K562 (cell line): Measurements from ENCODE around the gene EBI3. TPM values are rescaled to one million over a fixed set of nuclear protein-coding genes. Genes with fewer than 3 reads are reported as not detected.

Experiments
- ADNP ChIP-seq: fragments of 200-800 bp; sonication (Bioruptor generic); IDR thresholded peaks from 2 replicates; pipeline ENCODE4 v1.6.1; 2016; ENCODE audit warnings: missing genetic modification characterization, missing compliant biosample characterization
- CBX3 ChIP-seq, 2 experiments: IDR thresholded peaks; 1 replicate in 1 of 2; 2 replicates in 1 of 2; pipeline ENCODE4 v1.6.1; 2012; ENCODE audit warnings: inconsistent platforms in 2 of 2, low read length in 2 of 2, borderline replicate concordance in 1 of 2, control low read depth in 1 of 2
- CTBP1 ChIP-seq: fragments of 450-650 bp; IDR thresholded peaks from 2 replicates; pipeline ENCODE4 v1.6.1; 2016; ENCODE audit warnings: borderline replicate concordance
- CXXC5 ChIP-seq: fragments of 250-450 bp; sonication (Bioruptor Pico); IDR thresholded peaks from 2 replicates; pipeline ENCODE4 v1.8.0; 2022; ENCODE audit warnings: inconsistent platforms, mild to moderate bottlenecking, moderate library complexity
- DPF2 ChIP-seq: fragments of 450-650 bp; IDR thresholded peaks from 2 replicates; pipeline ENCODE4 v1.6.1; 2016
- ESRRA ChIP-seq: fragments of 450-650 bp; IDR thresholded peaks from 2 replicates; pipeline ENCODE4 v1.6.1; 2014; ENCODE audit warnings: low read depth, mild to moderate bottlenecking, moderate library complexity, borderline replicate concordance
- FOXJ2 ChIP-seq: fragments of 200-800 bp; sonication (Bioruptor generic); IDR thresholded peaks from 2 replicates; pipeline ENCODE4 v1.6.1; 2016; ENCODE audit warnings: missing genetic modification characterization, missing compliant biosample characterization
- HLTF ChIP-seq: fragments of 450-650 bp; IDR thresholded peaks from 2 replicates; pipeline ENCODE4 v1.6.1; 2016
- KLF10 ChIP-seq: fragments of 250-450 bp; sonication (Bioruptor Pico); IDR thresholded peaks from 2 replicates; pipeline ENCODE4 v1.6.1; 2021; ENCODE audit warnings: matching md5 sums
- MAZ ChIP-seq, 2 experiments: fragments of 450-650 bp in 1 of 2; sonication (generic) in 1 of 2; formaldehyde crosslinking; IDR thresholded peaks in 1 of 2; conservative IDR thresholded peaks in 1 of 2; 2 replicates each; pipeline versions ENCODE4 v1.4.0 to v1.5.0; 2020; ENCODE audit warnings: mild to moderate bottlenecking in 1 of 2, missing genetic modification reagents in 1 of 2
- MEIS2 ChIP-seq: fragments of 450-650 bp; IDR thresholded peaks from 2 replicates; pipeline ENCODE4 v1.6.1; 2014; ENCODE audit warnings: mild to moderate bottlenecking; ENCODE audit not compliant: partially characterized antibody
- MXD1 ChIP-seq: fragments of 250-450 bp; sonication (Bioruptor Pico); IDR thresholded peaks from 2 replicates; pipeline ENCODE4 v1.8.0; 2021; ENCODE audit warnings: borderline replicate concordance, mild to moderate bottlenecking, moderate library complexity; ENCODE audit not compliant: poor library complexity, severe bottlenecking
- NCOA4 ChIP-seq: fragments of 450-650 bp; IDR thresholded peaks from 2 replicates; pipeline ENCODE4 v1.6.1; 2018; ENCODE audit warnings: mild to moderate bottlenecking; ENCODE audit not compliant: partially characterized antibody
- NFATC3 ChIP-seq: fragments of 450-650 bp; IDR thresholded peaks from 2 replicates; pipeline ENCODE4 v1.6.1; 2017; ENCODE audit warnings: mild to moderate bottlenecking
- NFIX ChIP-seq: fragments of 250-450 bp; sonication (Bioruptor Pico); IDR thresholded peaks from 2 replicates; pipeline ENCODE4 v1.4.0; 2020; ENCODE audit warnings: low read depth, mild to moderate bottlenecking, moderate library complexity
- PTBP1 ChIP-seq: fragments of 200-400 bp; formaldehyde crosslinking; IDR thresholded peaks from 2 replicates; pipeline ENCODE4 v1.6.1; 2017; ENCODE audit warnings: low read depth, low read length
- SLC30A9 ChIP-seq: fragments of 250-450 bp; sonication (Bioruptor Pico); IDR thresholded peaks from 2 replicates; pipeline ENCODE4 v1.8.0; 2022; ENCODE audit warnings: mild to moderate bottlenecking, moderate library complexity
- TRIM28 ChIP-seq: fragments of 450-650 bp; IDR thresholded peaks from 2 replicates; pipeline ENCODE4 v1.6.1; 2017
- ZC3H8 ChIP-seq: fragments of 450-650 bp; IDR thresholded peaks from 2 replicates; pipeline ENCODE4 v1.6.1; 2017
- ZFP36 ChIP-seq: fragments of 150-350 bp; IDR thresholded peaks from 2 replicates; pipeline ENCODE4 v1.6.1; 2018; ENCODE audit warnings: low read length, low read depth; ENCODE audit not compliant: partially characterized antibody
- ZFPM2 ChIP-seq: fragments of 250-450 bp; sonication (Bioruptor Pico); IDR thresholded peaks from 2 replicates; pipeline ENCODE4 v1.5.1; 2022; ENCODE audit warnings: mild to moderate bottlenecking
- ZNF780A ChIP-seq: fragments of 250-450 bp; sonication (Bioruptor Pico); IDR thresholded peaks from 2 replicates; pipeline ENCODE4 v1.5.0; 2021; ENCODE audit warnings: mild to moderate bottlenecking
- ZNF79 ChIP-seq: fragments of 250-450 bp; sonication (Bioruptor Pico); IDR thresholded peaks from 2 replicates; pipeline ENCODE4 v1.4.0; 2020; ENCODE audit warnings: low read depth, mild to moderate bottlenecking, moderate library complexity
- polyA plus RNA-seq, 8 experiments: library from polyadenylated mRNA; depleted of rRNA in 4 of 8; stranded (reverse) in 5 of 8; unstranded in 3 of 8; fragments of >200 nt; fragmentation: Nextera tagmentation in 2 of 8; fragmentation: Illumina TruSeq in 1 of 8; extraction: Ambion mirVana in 2 of 8; extraction: Trizol in 1 of 8; gene quantifications; 2 replicates each; pipeline versions ENCODE4 v1.2.1 to v1.2.3, GENCODE V29; 2011 to 2014; ENCODE audit warnings: inconsistent platforms in 1 of 8, missing spikeins in 1 of 8
- total RNA-seq, 7 experiments: library from RNA; depleted of rRNA in 6 of 7; stranded (reverse); fragments of >200 nt in 6 of 7; fragmentation: Illumina TruSeq in 2 of 7; extraction: Trizol in 2 of 7; gene quantifications; 2 replicates each; pipeline versions ENCODE4 v1.2.1 to v1.2.3, GENCODE V29; 2011 to 2021; ENCODE audit warnings: low replicate concordance in 1 of 7
- TF ChIP-seq, protein P1 (sequence below): sonication (generic); formaldehyde crosslinking; IDR thresholded peaks from 2 replicates; pipeline ENCODE4 v1.8.0; 2022; ENCODE audit warnings: mild to moderate bottlenecking, low read depth, missing genetic modification reagents
- TF ChIP-seq, protein P2 (sequence below), 2 experiments: IDR thresholded peaks in 1 of 2; conservative IDR thresholded peaks in 1 of 2; 2 replicates each; pipeline ENCODE4 v1.6.1; 2016; ENCODE audit warnings: low read depth in 2 of 2, mild to moderate bottlenecking in 1 of 2, missing compliant biosample characterization in 1 of 2, missing genetic modification characterization in 1 of 2, moderate library complexity in 1 of 2
- TF ChIP-seq, protein P3 (sequence below), 3 experiments: IDR thresholded peaks in 2 of 3; conservative IDR thresholded peaks in 1 of 3; 2 replicates each; pipeline ENCODE4 v1.5.1; 2011 to 2012; ENCODE audit warnings: low read length in 3 of 3, mild to moderate bottlenecking in 3 of 3, control low read depth in 2 of 3, improper control_type of control experiment in 1 of 3, inconsistent platforms in 1 of 3, low read depth in 1 of 3, mixed read lengths in 1 of 3, moderate library complexity in 1 of 3; ENCODE audit not compliant: insufficient read depth in 2 of 3

The EBI3 gene
- total and polyA plus RNA-seq, 9 of the 15 experiments (the other 6 are each of a cell fraction or from before 2014, with no cell fraction given), result 0.08 to 0.35 (median 0.22) TPM; not detected in 6

DNA sequence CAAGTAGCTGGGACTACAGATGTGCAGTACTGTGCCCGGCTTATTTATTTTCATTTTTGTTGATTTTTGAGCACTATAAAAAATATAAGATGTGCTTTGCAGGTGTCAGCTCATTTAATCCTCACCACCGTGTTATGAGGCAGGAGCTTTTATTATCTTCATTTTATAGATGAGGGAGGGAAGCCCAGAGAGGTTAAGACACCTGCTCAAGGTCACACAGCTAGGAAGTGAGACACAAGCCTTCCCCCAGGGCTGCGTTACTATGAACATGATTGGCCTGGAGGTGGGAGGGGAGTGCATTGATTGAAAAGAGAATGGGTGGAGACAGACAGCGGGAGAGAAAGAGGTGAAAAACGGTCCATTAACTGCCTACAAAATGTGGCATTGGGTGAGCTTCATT, 39.7 kb upstream of the EBI3 start (continued):
- TF ChIP-seq MAZ (CRISPR knock-in tag; conservative IDR thresholded peaks at IDR 0.05 in 1 of 2, IDR thresholded peaks at IDR 0.05 in 1 of 2) (no peak), ZFPM2 (CRISPR knock-in tag) (no peak), ESRRA (no peak), HLTF (no peak), DPF2 (no peak), NFIX (CRISPR knock-in tag) (no peak), ZNF780A (CRISPR knock-in tag) (no peak), MEIS2 (no peak), CTBP1 (no peak), CXXC5 (no peak), NFATC3 (no peak), TRIM28 (no peak), MXD1 (CRISPR knock-in tag) (no peak), KLF10 (CRISPR knock-in tag) (no peak), ADNP (tag) (peak; percentile 78), FOXJ2 (no peak), ZNF79 (CRISPR knock-in tag) (no peak), ZC3H8 (no peak), PTBP1 (0 out of 2 replicates have a peak, but pooled peaks have one; percentile 44), NCOA4 (no peak), CBX3 (IDR thresholded peaks at IDR 0.05; ENCODE audit: borderline replicate concordance in 1 of 2, low read length in 2 of 2) (no peak), SLC30A9 (CRISPR knock-in tag) (no peak), ZFP36 (peak; percentile 88)
- TF ChIP-seq, protein P1, sequence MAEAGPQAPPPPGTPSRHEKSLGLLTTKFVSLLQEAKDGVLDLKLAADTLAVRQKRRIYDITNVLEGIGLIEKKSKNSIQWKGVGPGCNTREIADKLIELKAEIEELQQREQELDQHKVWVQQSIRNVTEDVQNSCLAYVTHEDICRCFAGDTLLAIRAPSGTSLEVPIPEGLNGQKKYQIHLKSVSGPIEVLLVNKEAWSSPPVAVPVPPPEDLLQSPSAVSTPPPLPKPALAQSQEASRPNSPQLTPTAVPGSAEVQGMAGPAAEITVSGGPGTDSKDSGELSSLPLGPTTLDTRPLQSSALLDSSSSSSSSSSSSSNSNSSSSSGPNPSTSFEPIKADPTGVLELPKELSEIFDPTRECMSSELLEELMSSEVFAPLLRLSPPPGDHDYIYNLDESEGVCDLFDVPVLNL, result no peak
- TF ChIP-seq, protein P2, sequence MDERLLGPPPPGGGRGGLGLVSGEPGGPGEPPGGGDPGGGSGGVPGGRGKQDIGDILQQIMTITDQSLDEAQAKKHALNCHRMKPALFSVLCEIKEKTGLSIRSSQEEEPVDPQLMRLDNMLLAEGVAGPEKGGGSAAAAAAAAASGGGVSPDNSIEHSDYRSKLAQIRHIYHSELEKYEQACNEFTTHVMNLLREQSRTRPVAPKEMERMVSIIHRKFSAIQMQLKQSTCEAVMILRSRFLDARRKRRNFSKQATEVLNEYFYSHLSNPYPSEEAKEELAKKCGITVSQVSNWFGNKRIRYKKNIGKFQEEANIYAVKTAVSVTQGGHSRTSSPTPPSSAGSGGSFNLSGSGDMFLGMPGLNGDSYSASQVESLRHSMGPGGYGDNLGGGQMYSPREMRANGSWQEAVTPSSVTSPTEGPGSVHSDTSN (CRISPR knock-in tag; IDR thresholded peaks at IDR 0.05; ENCODE audit: low read depth), result no peak
- TF ChIP-seq, protein P2 (tag; conservative IDR thresholded peaks at IDR 0.05; ENCODE audit: low read depth), result no peak
- TF ChIP-seq, protein P3, sequence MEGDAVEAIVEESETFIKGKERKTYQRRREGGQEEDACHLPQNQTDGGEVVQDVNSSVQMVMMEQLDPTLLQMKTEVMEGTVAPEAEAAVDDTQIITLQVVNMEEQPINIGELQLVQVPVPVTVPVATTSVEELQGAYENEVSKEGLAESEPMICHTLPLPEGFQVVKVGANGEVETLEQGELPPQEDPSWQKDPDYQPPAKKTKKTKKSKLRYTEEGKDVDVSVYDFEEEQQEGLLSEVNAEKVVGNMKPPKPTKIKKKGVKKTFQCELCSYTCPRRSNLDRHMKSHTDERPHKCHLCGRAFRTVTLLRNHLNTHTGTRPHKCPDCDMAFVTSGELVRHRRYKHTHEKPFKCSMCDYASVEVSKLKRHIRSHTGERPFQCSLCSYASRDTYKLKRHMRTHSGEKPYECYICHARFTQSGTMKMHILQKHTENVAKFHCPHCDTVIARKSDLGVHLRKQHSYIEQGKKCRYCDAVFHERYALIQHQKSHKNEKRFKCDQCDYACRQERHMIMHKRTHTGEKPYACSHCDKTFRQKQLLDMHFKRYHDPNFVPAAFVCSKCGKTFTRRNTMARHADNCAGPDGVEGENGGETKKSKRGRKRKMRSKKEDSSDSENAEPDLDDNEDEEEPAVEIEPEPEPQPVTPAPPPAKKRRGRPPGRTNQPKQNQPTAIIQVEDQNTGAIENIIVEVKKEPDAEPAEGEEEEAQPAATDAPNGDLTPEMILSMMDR (IDR thresholded peaks at IDR 0.05 in 2 of 3, conservative IDR thresholded peaks at IDR 0.05 in 1 of 3; ENCODE audit: insufficient read depth in 2 of 3, low read depth in 1 of 3, low read length in 3 of 3), result no peak
